ENCODE results near the gene SPATA20. TPM values are rescaled to one million over a fixed set of nuclear protein-coding genes. Genes with fewer than 3 reads are reported as not detected.

SPATA20 gene
- total RNA-seq, 1 experiment from 2014 or later: 59.6 TPM

DNA sequence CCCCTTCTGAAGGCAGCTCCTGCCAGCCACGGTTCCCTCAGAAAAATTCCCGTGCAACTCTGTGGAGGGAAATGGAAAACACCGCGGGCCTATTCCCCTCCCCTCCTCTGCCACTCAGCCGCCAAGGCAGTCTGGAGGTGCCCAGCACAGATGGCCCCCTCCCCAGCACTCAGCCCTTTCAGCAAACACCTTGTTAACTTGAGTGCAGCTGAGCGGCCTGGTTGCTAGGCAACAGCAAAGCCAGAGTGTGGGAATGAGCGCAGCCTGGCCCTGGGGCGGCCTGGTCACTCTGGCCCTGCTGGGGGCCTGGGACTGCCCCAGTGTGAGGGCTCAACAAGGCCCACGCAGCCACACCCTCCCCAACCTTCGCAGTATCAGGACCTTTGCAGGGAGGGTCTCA is 46.3 kb downstream of the SPATA20 start:
- H3K4me3 ChIP-seq: no peak overlapping the region
- H3K9me3 ChIP-seq: no peaks in the 10 kb centered on the region
- H3K27me3 ChIP-seq: no peaks in the 10 kb centered on the region
- H3K36me3 ChIP-seq: no peaks in the 10 kb centered on the region
- no peak for DNase-seq

DNA sequence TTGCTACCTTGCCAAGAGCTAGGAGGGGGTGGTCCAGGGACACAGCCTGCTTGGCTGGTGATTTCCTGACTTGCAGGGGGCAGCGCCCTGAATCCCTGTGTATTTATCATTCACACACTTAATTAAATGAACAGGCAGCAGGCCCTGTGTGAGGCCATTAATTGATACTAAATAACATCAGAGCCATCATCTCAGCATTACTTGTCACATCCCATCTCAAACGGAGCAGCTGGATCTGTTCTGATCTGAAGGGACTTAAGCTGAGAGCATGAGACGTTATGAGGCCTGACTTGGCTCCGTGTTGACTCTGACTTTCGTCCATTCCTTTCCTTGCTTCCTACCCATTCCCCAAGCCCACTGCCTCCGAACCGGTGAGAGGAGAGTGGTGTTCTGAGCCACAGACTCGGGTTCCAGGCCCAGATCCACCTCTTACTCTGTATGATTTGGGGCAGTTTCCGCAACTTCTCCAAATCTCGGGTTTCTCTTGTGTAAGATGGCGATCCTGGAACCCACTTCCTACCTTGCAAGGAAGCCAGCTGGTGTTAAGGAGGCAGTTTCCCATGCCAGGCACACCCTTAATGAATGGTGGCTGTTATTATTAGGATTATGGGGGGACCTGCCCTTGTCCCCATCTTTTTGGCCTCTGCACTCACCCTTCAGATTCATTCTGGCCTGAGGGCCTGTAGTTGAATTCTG is 47.3 kb downstream of the SPATA20 start:
- no peaks in the 10 kb centered on the region for H3K36me3 ChIP-seq
- no peaks in the 10 kb centered on the region for H3K9me3 ChIP-seq
- no peak overlapping the region for H3K4me3 ChIP-seq
- no peak for DNase-seq
- no peaks in the 10 kb centered on the region for H3K27me3 ChIP-seq

- H3K4me3 ChIP-seq: no peak overlapping the region
Measured at GRCh38 chr17:50594892-50595291, 47.9 kb downstream of the SPATA20 start.

DNA sequence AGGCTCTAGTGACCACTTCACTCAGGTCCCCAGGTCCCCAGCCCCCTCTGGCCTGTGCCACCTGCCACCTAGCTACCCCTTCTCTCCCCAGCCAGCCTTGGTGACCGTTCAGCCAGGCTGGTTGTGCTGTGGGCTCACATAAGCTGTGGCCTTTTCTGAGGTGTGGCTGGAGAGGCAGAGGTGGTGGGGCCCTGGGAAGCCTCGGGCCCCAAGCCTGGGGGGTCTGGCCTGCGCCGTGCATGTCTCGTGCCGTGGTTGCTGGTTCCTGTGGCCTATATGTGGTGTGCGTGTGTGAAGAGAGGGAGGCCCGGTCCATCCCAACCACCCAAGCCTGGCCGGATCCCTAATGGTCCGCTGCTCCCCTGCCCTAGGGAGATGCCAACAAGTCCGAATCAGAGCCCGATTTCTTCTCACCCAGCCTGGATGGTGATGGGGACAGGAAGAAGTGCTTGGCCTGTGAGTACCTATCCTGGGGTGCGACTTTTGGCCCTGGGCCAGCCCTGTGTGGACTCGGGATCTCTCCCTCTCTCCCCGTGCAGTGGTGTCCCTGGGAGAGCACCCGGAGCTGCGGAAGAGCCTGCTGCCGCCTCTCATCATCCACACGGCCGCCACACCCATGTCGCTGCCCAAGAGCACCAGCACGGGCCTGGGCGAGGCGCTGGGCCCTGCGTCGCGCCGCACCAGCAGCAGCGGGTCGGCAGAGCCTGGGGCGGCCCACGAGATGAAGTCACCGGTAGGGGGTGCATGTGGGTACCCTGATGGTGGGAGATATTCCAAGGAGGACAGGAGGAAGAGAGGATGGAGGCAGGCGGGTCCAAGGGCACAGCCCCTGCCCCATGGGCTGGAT is 49.4 kb downstream of the SPATA20 start:
- Histone ChIP-seq H3K4me3 (no peak overlapping the region), H3K36me3 (no peaks in the 10 kb centered on the region), H3K27me3 (no peaks in the 10 kb centered on the region), H3K9me3 (no peaks in the 10 kb centered on the region)
- DNase-seq: no peak

More at GRCh38 chr17:50594892-50595291, 47.9 kb downstream of the SPATA20 start:
- DNase-seq: no peak
- Histone ChIP-seq H3K36me3 (no peaks in the 10 kb centered on the region), H3K9me3 (no peaks in the 10 kb centered on the region), H3K27me3 (no peaks in the 10 kb centered on the region)

- H3K9me3 ChIP-seq: no peaks in the 10 kb centered on the region
- no peaks in the 10 kb centered on the region for H3K36me3 ChIP-seq
- no peak for DNase-seq
- H3K27me3 ChIP-seq: no peaks in the 10 kb centered on the region
- H3K4me3 ChIP-seq: no peak overlapping the region
Measured at GRCh38 chr17:50598487-50598886, 51.5 kb downstream of the SPATA20 start.

GRCh38 chr17:50599606-50600005 is 52.6 kb downstream of the SPATA20 start:
- no peaks in the 10 kb centered on the region for H3K36me3 ChIP-seq
- H3K27me3 ChIP-seq: no peaks in the 10 kb centered on the region
- DNase-seq: no peak
- H3K9me3 ChIP-seq: no peaks in the 10 kb centered on the region
- H3K4me3 ChIP-seq: no peak overlapping the region

GRCh38 chr17:50601823-50602375 is 54.9 kb downstream of the SPATA20 start:
- no peaks in the 10 kb centered on the region for H3K36me3 ChIP-seq
- DNase-seq: no peak
- no peak overlapping the region for H3K4me3 ChIP-seq
- no peaks in the 10 kb centered on the region for H3K9me3 ChIP-seq
- H3K27me3 ChIP-seq: no peaks in the 10 kb centered on the region

DNA sequence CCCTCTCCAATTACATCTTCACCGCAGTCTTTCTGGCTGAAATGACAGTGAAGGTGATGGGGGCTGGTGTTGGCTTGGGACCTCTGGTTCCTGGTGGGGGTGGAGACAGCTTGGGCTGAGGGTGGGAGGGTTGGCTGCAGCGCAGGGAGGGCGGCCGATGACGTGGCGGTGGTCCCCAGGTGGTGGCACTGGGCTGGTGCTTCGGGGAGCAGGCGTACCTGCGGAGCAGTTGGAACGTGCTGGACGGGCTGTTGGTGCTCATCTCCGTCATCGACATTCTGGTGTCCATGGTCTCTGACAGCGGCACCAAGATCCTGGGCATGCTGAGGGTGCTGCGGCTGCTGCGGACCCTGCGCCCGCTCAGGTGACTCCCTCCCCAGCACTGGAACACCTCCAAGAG is 55.9 kb downstream of the SPATA20 start:
- no peaks in the 10 kb centered on the region for H3K9me3 ChIP-seq
- H3K4me3 ChIP-seq: no peak overlapping the region
- no peaks in the 10 kb centered on the region for H3K27me3 ChIP-seq
- H3K36me3 ChIP-seq: no peaks in the 10 kb centered on the region
- no peak for DNase-seq

- DNase-seq: no peak
- no peak overlapping the region for H3K4me3 ChIP-seq
- H3K9me3 ChIP-seq: no peaks in the 10 kb centered on the region
- H3K36me3 ChIP-seq: no peaks in the 10 kb centered on the region
- no peaks in the 10 kb centered on the region for H3K27me3 ChIP-seq
Measured at GRCh38 chr17:50603340-50603739, 56.4 kb downstream of the SPATA20 start.

- H3K27me3 ChIP-seq: no peaks in the 10 kb centered on the region
Measured at GRCh38 chr17:50604513-50604912, 57.5 kb downstream of the SPATA20 start.

GRCh38 chr17:50605429-50605828 is 58.5 kb downstream of the SPATA20 start:
- Histone ChIP-seq H3K9me3 (no peaks in the 10 kb centered on the region), H3K27me3 (no peaks in the 10 kb centered on the region), H3K36me3 (no peaks in the 10 kb centered on the region), H3K4me3 (no peak overlapping the region)
- DNase-seq: no peak

More at GRCh38 chr17:50604513-50604912, 57.5 kb downstream of the SPATA20 start:
- DNase-seq: peak; percentile 43
- Histone ChIP-seq H3K9me3 (no peaks in the 10 kb centered on the region), H3K36me3 (no peaks in the 10 kb centered on the region), H3K4me3 (no peak overlapping the region)

Other genes starting within 250 kb of the SPATA20 start
- gene XYLT2, start 201.0 kb upstream of the SPATA20 start, total RNA-seq (2014; rRNA removed; shearing (Covaris generic); ENCODE audit: low replicate concordance): 26.5 and 27.2 TPM in 2 replicates
- 74.4 and 99.7 TPM in 2 replicates for gene MRPL27, start 174.0 kb upstream of the SPATA20 start, total RNA-seq (2014; rRNA removed; shearing (Covaris generic); ENCODE audit: low replicate concordance)
- 6.3 and 9.5 TPM in 2 replicates for gene EME1, start 173.9 kb upstream of the SPATA20 start, total RNA-seq (2014; rRNA removed; shearing (Covaris generic); ENCODE audit: low replicate concordance)
- 365 and 417 TPM in 2 replicates for gene LRRC59, start 149.7 kb upstream of the SPATA20 start, total RNA-seq (2014; rRNA removed; shearing (Covaris generic); ENCODE audit: low replicate concordance)
- gene ACSF2, start 121.0 kb upstream of the SPATA20 start, total RNA-seq (2014; rRNA removed; shearing (Covaris generic); ENCODE audit: low replicate concordance): 8.9 and 24.5 TPM in 2 replicates
- gene CHAD, start 78.3 kb upstream of the SPATA20 start, total RNA-seq (2014; rRNA removed; shearing (Covaris generic); ENCODE audit: low replicate concordance): not detected in 2 replicates
- 53.6 and 69.2 TPM in 2 replicates for gene RSAD1, start 68.3 kb upstream of the SPATA20 start, total RNA-seq (2014; rRNA removed; shearing (Covaris generic); ENCODE audit: low replicate concordance)
- not detected in 2 replicates for gene MYCBPAP, start 38.7 kb upstream of the SPATA20 start, total RNA-seq (2014; rRNA removed; shearing (Covaris generic); ENCODE audit: low replicate concordance)
- gene EPN3, start 14.4 kb upstream of the SPATA20 start, total RNA-seq (2014; rRNA removed; shearing (Covaris generic); ENCODE audit: low replicate concordance): not detected in 2 replicates
- gene CACNA1G, start 13.5 kb downstream of the SPATA20 start, total RNA-seq (2014; rRNA removed; shearing (Covaris generic); ENCODE audit: low replicate concordance): not detected in 2 replicates
- 0.17 and 2.0 TPM in 2 replicates for gene ABCC3, start 87.7 kb downstream of the SPATA20 start, total RNA-seq (2014; rRNA removed; shearing (Covaris generic); ENCODE audit: low replicate concordance)
- gene ANKRD40, start 160.7 kb downstream of the SPATA20 start, total RNA-seq (2014; rRNA removed; shearing (Covaris generic); ENCODE audit: low replicate concordance): 34.8 and 42.5 TPM in 2 replicates
- gene LUC7L3, start 172.4 kb downstream of the SPATA20 start, total RNA-seq (2014; rRNA removed; shearing (Covaris generic); ENCODE audit: low replicate concordance): 18.1 and 136 TPM in 2 replicates
- gene ANKRD40CL, start 220.3 kb downstream of the SPATA20 start, total RNA-seq (2014; rRNA removed; shearing (Covaris generic); ENCODE audit: low replicate concordance): not detected in 2 replicates

Measured in MG63 (cell line).